Suppressor macrophage treated with lipopolysaccharide for 1 hour (primary cell): ENCODE data around the gene LRP1B.

Experiments used
- DNase-seq, 3 donors: peaks; one replicate each; pipeline ENCODE4 v3.0.0-alpha.2; 2020 to 2022

LRP1B gene

GRCh38 chr2:140273958-140274357, 1856.9 kb downstream of the LRP1B start:
- no peak for DNase-seq

- no peak for DNase-seq
These were observed 1857.4 kb downstream of the LRP1B start for GRCh38 chr2:140273408-140273807.

GRCh38 chr2:140270224-140270623, 1860.6 kb downstream of the LRP1B start:
- DNase-seq = no peak

GRCh38 chr2:140269000-140269399, 1861.8 kb downstream of the LRP1B start:
- no peak for DNase-seq

- no peak for DNase-seq
These were observed 1867.9 kb downstream of the LRP1B start for GRCh38 chr2:140262908-140263307.

- DNase-seq = no peak
These were observed 1873.0 kb downstream of the LRP1B start for GRCh38 chr2:140257692-140258300.

- DNase-seq = no peak
These were observed 1874.7 kb downstream of the LRP1B start for GRCh38 chr2:140256080-140256479.

GRCh38 chr2:140249821-140250220, 1881.0 kb downstream of the LRP1B start:
- no peak for DNase-seq

- DNase-seq = no peak
These were observed 1882.2 kb downstream of the LRP1B start for GRCh38 chr2:140248623-140249022.

GRCh38 chr2:140247451-140248195, 1883.2 kb downstream of the LRP1B start:
- DNase-seq = no peak

GRCh38 chr2:140246957-140247356, 1883.9 kb downstream of the LRP1B start:
- DNase-seq = no peak

- DNase-seq = no peak
These were observed 1884.8 kb downstream of the LRP1B start for GRCh38 chr2:140246058-140246457.

GRCh38 chr2:140242889-140243288, 1887.9 kb downstream of the LRP1B start:
- no peak for DNase-seq

- DNase-seq = no peak
These were observed 1896.7 kb downstream of the LRP1B start for GRCh38 chr2:140234116-140234515.

- DNase-seq = no peak
These were observed 1919.9 kb downstream of the LRP1B start for GRCh38 chr2:140210963-140211362.

- DNase-seq = no peak
These were observed 1925.7 kb downstream of the LRP1B start for GRCh38 chr2:140205093-140205492.

GRCh38 chr2:140203347-140203746, 1927.5 kb downstream of the LRP1B start:
- DNase-seq = no peak

GRCh38 chr2:140201572-140201971, 1929.2 kb downstream of the LRP1B start:
- no peak for DNase-seq

- DNase-seq = no peak
These were observed 1930.1 kb downstream of the LRP1B start for GRCh38 chr2:140200764-140201163.

- DNase-seq = no peak
These were observed 1930.5 kb downstream of the LRP1B start for GRCh38 chr2:140200307-140200706.

GRCh38 chr2:140199312-140199711, 1931.5 kb downstream of the LRP1B start:
- DNase-seq = no peak

- DNase-seq = no peak
These were observed 1943.7 kb downstream of the LRP1B start for GRCh38 chr2:140187086-140187485.

GRCh38 chr2:140186313-140186712, 1944.5 kb downstream of the LRP1B start:
- DNase-seq = no peak

GRCh38 chr2:140185076-140185475, 1945.7 kb downstream of the LRP1B start:
- no peak for DNase-seq
